Testis (tissue), 2 donors: ENCODE results near the gene ACP1.

Experiments used
- POLR2A ChIP-seq: fragments of 450-650 bp; IDR thresholded peaks from one replicate; pipeline ENCODE4 v1.6.1; 2017; ENCODE audit warnings: antibody characterized with exemption, mild to moderate bottlenecking, moderate library complexity
- TF ChIP-seq, protein P1 (sequence below), 3 experiments: fragments of 450-650 bp in 2 of 3; fragments of 200-600 bp in 1 of 3; sonication (generic) in 1 of 3; IDR thresholded peaks; one replicate each; pipeline ENCODE4 v1.5.1; 2016 to 2019; ENCODE audit warnings: antibody characterized with exemption in 3 of 3, mild to moderate bottlenecking in 2 of 3, moderate library complexity in 1 of 3

DNA sequence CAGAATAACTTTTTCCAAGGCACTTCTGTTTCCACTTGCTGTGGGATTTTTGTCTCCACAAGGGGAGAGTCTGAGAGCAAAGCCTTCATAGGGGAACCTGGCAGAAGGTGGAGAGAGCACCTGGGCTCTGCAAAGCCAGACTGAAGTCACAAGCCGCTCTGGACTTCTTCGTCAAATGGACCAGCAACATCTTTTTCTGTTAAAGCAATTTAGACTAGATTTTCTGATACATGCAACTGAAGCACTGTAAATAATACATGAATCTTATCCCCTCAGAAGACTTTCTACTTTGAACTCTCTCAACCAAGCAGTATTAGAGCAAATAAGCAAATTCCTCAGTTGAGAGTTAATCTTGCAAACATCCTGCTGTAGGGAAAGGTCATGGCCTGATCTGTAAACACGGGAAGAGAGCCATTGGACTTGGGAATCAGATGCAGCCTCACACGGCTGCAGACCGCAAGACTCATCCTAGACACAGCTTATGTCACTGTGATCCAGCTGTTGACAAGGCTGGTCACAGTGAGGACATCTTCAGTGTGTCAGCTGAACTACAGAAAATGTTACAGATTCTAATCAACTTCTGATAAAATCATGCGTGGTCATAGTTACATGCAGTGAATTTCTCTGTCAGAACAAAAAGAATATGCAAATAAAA, 4.1 kb upstream of the ACP1 start:
- TF ChIP-seq, protein P1, sequence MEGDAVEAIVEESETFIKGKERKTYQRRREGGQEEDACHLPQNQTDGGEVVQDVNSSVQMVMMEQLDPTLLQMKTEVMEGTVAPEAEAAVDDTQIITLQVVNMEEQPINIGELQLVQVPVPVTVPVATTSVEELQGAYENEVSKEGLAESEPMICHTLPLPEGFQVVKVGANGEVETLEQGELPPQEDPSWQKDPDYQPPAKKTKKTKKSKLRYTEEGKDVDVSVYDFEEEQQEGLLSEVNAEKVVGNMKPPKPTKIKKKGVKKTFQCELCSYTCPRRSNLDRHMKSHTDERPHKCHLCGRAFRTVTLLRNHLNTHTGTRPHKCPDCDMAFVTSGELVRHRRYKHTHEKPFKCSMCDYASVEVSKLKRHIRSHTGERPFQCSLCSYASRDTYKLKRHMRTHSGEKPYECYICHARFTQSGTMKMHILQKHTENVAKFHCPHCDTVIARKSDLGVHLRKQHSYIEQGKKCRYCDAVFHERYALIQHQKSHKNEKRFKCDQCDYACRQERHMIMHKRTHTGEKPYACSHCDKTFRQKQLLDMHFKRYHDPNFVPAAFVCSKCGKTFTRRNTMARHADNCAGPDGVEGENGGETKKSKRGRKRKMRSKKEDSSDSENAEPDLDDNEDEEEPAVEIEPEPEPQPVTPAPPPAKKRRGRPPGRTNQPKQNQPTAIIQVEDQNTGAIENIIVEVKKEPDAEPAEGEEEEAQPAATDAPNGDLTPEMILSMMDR (IDR thresholded peaks at IDR 0.05), result no peak
- no peak for TF ChIP-seq POLR2A
